ENCODE results near the gene ACP4. TPM values are rescaled to one million over a fixed set of nuclear protein-coding genes. Genes with fewer than 3 reads are reported as not detected.

ACP4 gene
- total RNA-seq, 6 experiments from 2014 or later = 0.37 TPM; not detected in 5

- H3K27me3 ChIP-seq = no peaks in the 10 kb centered on the region
- DNase-seq (no peak), ATAC-seq (no peak)
- H3K27ac ChIP-seq = no peak overlapping the region
- no peaks in the 10 kb centered on the region for H3K4me1 ChIP-seq
- WGBS (ENCODE audit: insufficient coverage, low coverage, low lambda C conversion rate, missing lambda C conversion rate) = 61% methylated on average over 6 of the region's 7 CpGs
- intact Hi-C loops (cut with DNase I) = no loop called here
- no peaks in the 10 kb centered on the region for H3K36me3 ChIP-seq
- no peak overlapping the region for H3K4me3 ChIP-seq
- TF ChIP-seq POLR2A (IDR thresholded peaks at IDR 0.05) (no peak), CTCF (IDR thresholded peaks at IDR 0.05) (no peak)
- no peaks in the 10 kb centered on the region for H3K9me3 ChIP-seq
These were observed 53.5 kb downstream of the ACP4 start for GRCh38 chr19:50843701-50844221.

GRCh38 chr19:50844296-50844935 lies 54.2 kb downstream of the ACP4 start:
- WGBS (ENCODE audit: insufficient coverage, low coverage, low lambda C conversion rate, missing lambda C conversion rate) = 32% methylated on average over 3 of the region's 8 CpGs
- no peak for ATAC-seq
- H3K27me3 ChIP-seq = no peaks in the 10 kb centered on the region
- no peaks in the 10 kb centered on the region for H3K4me1 ChIP-seq
- no peak for DNase-seq
- TF ChIP-seq CTCF (IDR thresholded peaks at IDR 0.05) = no peak
- TF ChIP-seq POLR2A (IDR thresholded peaks at IDR 0.05) = no peak
- no peak overlapping the region for H3K27ac ChIP-seq
- no peaks in the 10 kb centered on the region for H3K36me3 ChIP-seq
- H3K4me3 ChIP-seq = no peak overlapping the region
- intact Hi-C loops (cut with DNase I) = no loop called here
- no peaks in the 10 kb centered on the region for H3K9me3 ChIP-seq

Small RNA genes lying within 50 kb of the gene (small RNA-seq; reads per million reads assigned to genes)
- gene SNORD88A (197 to 233 reads per million in 2 experiments), gene SNORD88B (0 reads per million in 2 experiments), gene SNORD88C (0 reads per million in 2 experiments)

Other genes with a start within 250 kb of the ACP4 start
- 1 to 10 TPM in 1 of 6 experiments, under 1 TPM in 5; 0.22 to 1.2 (median 0.52) TPM for gene LRRC4B, start 222.0 kb upstream of the ACP4 start, total RNA-seq
- not detected for gene SYT3, start 150.5 kb upstream of the ACP4 start, total RNA-seq
- gene C19orf81, start 141.0 kb upstream of the ACP4 start, total RNA-seq = not detected
- under 1 TPM in 4 of 6 experiments, not detected in 2; 0.07 to 0.62 (median 0.25) TPM for gene SHANK1, start 70.6 kb upstream of the ACP4 start, total RNA-seq
- 1 to 10 TPM; 1.7 to 9.9 (median 5.0) TPM for gene CLEC11A, start 67.1 kb upstream of the ACP4 start, total RNA-seq
- not detected for gene GPR32, start 20.0 kb upstream of the ACP4 start, total RNA-seq
- not detected for gene KLK1, start 33.4 kb downstream of the ACP4 start, total RNA-seq
- not detected for gene KLK15, start 43.2 kb downstream of the ACP4 start, total RNA-seq
- gene KLK3, start 64.5 kb downstream of the ACP4 start, total RNA-seq = not detected
- gene KLK2, start 83.0 kb downstream of the ACP4 start, total RNA-seq = not detected
- gene KLK4, start 121.0 kb downstream of the ACP4 start, total RNA-seq = not detected
- not detected for gene KLK5, start 162.6 kb downstream of the ACP4 start, total RNA-seq
- gene KLK6, start 179.2 kb downstream of the ACP4 start, total RNA-seq = not detected
- gene KLK7, start 193.5 kb downstream of the ACP4 start, total RNA-seq = not detected
- not detected for gene KLK8, start 211.2 kb downstream of the ACP4 start, total RNA-seq
- under 1 TPM in 2 of 6 experiments, not detected in 4; 0.13 to 0.43 TPM for gene KLK10, start 229.3 kb downstream of the ACP4 start, total RNA-seq
- gene KLK11, start 236.2 kb downstream of the ACP4 start, total RNA-seq = not detected
- gene KLK12, start 244.6 kb downstream of the ACP4 start, total RNA-seq = not detected